Measurements from ENCODE around the gene RASSF8.
"Not testable (repeated sequence)": the region's sequence is repeated elsewhere in the genome, so short reads cannot be mapped to it uniquely, and the experiment has no call there.

The RASSF8 gene

DNA sequence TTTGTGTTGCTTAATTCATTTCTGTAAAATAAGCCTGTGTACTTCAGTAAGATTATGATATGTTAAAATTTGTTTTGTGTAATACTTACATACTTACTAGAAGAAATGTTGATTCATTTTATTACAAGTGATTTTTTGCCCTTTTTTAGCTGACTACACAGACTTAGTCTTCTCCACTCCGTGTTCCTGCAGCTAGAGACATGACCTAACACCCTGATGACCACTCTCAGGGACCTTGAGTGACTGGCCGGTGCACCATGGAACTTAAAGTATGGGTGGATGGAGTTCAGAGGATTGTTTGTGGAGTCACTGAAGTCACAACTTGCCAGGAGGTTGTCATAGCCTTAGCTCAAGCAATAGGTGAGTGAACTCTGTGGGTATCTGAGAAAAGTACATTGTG lies 96.6 kb downstream of the RASSF8 start:
- H3K36me3 ChIP-seq (ENCODE audit: low read length), result no peaks in the 10 kb centered on the region
- no peaks in the 10 kb centered on the region for H3K9me3 ChIP-seq (ENCODE audit: insufficient read depth, low read length)
- TF ChIP-seq EZH2phosphoT487 (conservative IDR thresholded peaks at IDR 0.05; ENCODE audit: low read length), result no peak
- TF ChIP-seq, protein P1, sequence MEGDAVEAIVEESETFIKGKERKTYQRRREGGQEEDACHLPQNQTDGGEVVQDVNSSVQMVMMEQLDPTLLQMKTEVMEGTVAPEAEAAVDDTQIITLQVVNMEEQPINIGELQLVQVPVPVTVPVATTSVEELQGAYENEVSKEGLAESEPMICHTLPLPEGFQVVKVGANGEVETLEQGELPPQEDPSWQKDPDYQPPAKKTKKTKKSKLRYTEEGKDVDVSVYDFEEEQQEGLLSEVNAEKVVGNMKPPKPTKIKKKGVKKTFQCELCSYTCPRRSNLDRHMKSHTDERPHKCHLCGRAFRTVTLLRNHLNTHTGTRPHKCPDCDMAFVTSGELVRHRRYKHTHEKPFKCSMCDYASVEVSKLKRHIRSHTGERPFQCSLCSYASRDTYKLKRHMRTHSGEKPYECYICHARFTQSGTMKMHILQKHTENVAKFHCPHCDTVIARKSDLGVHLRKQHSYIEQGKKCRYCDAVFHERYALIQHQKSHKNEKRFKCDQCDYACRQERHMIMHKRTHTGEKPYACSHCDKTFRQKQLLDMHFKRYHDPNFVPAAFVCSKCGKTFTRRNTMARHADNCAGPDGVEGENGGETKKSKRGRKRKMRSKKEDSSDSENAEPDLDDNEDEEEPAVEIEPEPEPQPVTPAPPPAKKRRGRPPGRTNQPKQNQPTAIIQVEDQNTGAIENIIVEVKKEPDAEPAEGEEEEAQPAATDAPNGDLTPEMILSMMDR (IDR thresholded peaks at IDR 0.05; ENCODE audit: insufficient read depth, low read length, poor library complexity, severe bottlenecking), result no peak
- no peaks in the 10 kb centered on the region for H4K20me1 ChIP-seq (ENCODE audit: low read depth, low read length)
- no peaks in the 10 kb centered on the region for H3K27me3 ChIP-seq (ENCODE audit: low read length)
- no peak overlapping the region for H3K4me2 ChIP-seq (ENCODE audit: low read depth, low read length, poor library complexity, severe bottlenecking)
- no peak overlapping the region for H3K27ac ChIP-seq (ENCODE audit: low read depth, low read length)
- H3K4me3 ChIP-seq (ENCODE audit: insufficient read depth, low read length, poor library complexity, severe bottlenecking), result no peak overlapping the region
- no peak overlapping the region for H2AFZ ChIP-seq (ENCODE audit: low read depth, low read length, severe bottlenecking)
- H3F3A ChIP-seq (ENCODE audit: insufficient read depth), result no peaks in the 10 kb centered on the region
- H3K9ac ChIP-seq (ENCODE audit: low read length), result no peak overlapping the region
- H3K79me2 ChIP-seq (ENCODE audit: insufficient read depth, low read length), result no peaks in the 10 kb centered on the region
- H3K9me2 ChIP-seq (replicated peaks; ENCODE audit: insufficient read depth, low read length), result no peaks in the 10 kb centered on the region

DNA sequence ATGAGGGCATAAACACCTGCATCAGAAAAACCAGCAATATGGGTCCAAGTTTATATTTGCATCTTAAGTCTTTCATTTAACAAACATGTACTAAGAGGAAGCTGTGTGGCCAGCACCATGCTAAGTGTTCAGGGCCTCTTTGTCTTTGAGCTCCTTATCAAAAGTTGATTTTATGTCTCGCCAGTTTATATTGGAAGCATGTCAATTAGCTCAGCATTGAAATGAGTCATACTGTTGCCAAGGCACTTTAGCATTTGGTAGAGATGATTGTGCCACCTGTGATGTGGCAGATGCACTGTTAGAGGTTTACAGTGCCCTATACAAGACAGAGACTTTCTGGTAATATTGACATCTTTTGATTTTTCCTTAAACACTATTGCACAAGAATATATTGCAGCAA lies 97.9 kb downstream of the RASSF8 start:
- no peak overlapping the region for H3K9ac ChIP-seq (ENCODE audit: low read length)
- no peaks in the 10 kb centered on the region for H3K36me3 ChIP-seq (ENCODE audit: low read length)
- no peak overlapping the region for H3K4me2 ChIP-seq (ENCODE audit: low read depth, low read length, poor library complexity, severe bottlenecking)
- no peak overlapping the region for H2AFZ ChIP-seq (ENCODE audit: low read depth, low read length, severe bottlenecking)
- no peaks in the 10 kb centered on the region for H3K9me3 ChIP-seq (ENCODE audit: insufficient read depth, low read length)
- H3F3A ChIP-seq (ENCODE audit: insufficient read depth), result no peaks in the 10 kb centered on the region
- no peaks in the 10 kb centered on the region for H4K20me1 ChIP-seq (ENCODE audit: low read depth, low read length)
- H3K9me2 ChIP-seq (replicated peaks; ENCODE audit: insufficient read depth, low read length), result no peaks in the 10 kb centered on the region
- no peaks in the 10 kb centered on the region for H3K79me2 ChIP-seq (ENCODE audit: insufficient read depth, low read length)
- no peak overlapping the region for H3K4me3 ChIP-seq (ENCODE audit: insufficient read depth, low read length, poor library complexity, severe bottlenecking)
- H3K27me3 ChIP-seq (ENCODE audit: low read length), result no peaks in the 10 kb centered on the region
- TF ChIP-seq, protein P1 (IDR thresholded peaks at IDR 0.05; ENCODE audit: insufficient read depth, low read length, poor library complexity, severe bottlenecking), result no peak
- no peak for TF ChIP-seq EZH2phosphoT487 (conservative IDR thresholded peaks at IDR 0.05; ENCODE audit: low read length)
- no peak overlapping the region for H3K27ac ChIP-seq (ENCODE audit: low read depth, low read length)

DNA sequence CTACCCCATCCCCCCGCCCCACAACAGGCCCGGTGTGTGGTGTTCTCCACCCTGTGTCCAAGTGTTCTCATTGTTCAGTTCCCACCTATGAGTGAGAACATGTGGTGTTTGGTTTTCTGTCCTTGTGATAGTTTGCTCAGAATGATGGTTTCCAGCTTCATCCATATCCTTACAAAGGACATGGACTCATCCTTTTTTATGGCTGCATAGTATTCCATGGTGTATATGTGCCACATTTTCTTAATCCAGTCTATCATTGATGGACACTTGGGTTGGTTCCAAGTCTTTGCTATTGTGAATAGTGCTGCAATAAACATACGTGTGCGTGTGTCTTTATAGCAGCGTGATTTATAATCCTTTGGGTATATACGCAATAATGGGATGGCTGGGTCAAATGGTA lies 98.8 kb downstream of the RASSF8 start:
- not testable (repeated sequence) for H3K27ac ChIP-seq (ENCODE audit: low read depth, low read length); H3K27me3 ChIP-seq (ENCODE audit: low read length); H3K9me2 ChIP-seq (replicated peaks; ENCODE audit: insufficient read depth, low read length); H3K4me3 ChIP-seq (ENCODE audit: insufficient read depth, low read length, poor library complexity, severe bottlenecking); H2AFZ ChIP-seq (ENCODE audit: low read depth, low read length, severe bottlenecking); H3K9me3 ChIP-seq (ENCODE audit: insufficient read depth, low read length); H3K9ac ChIP-seq (ENCODE audit: low read length); H3K4me2 ChIP-seq (ENCODE audit: low read depth, low read length, poor library complexity, severe bottlenecking); H3K79me2 ChIP-seq (ENCODE audit: insufficient read depth, low read length); H3K36me3 ChIP-seq (ENCODE audit: low read length); H3F3A ChIP-seq (ENCODE audit: insufficient read depth); H4K20me1 ChIP-seq (ENCODE audit: low read depth, low read length)

DNA sequence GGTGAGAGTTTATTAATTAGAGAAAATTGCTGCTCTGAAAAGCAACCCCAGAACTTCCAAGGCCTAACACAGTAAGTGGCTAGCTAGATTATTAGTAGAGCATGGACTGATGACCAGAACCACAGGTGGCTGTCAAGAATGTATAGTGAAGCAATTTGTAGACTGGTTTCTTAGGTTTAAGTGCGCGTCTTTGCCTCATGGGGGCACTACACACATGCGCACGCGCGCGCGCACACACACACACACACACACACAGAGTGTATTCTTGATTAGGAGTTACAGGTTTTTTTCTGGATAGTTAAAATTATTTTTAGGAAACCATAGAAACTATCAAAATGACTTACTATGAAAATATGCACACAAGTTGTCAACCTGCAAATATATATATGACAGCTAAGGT lies 99.8 kb downstream of the RASSF8 start:
- Histone ChIP-seq H3K36me3 (ENCODE audit: low read length) (no peaks in the 10 kb centered on the region), H3K9me2 (replicated peaks; ENCODE audit: insufficient read depth, low read length) (no peaks in the 10 kb centered on the region), H3K9me3 (ENCODE audit: insufficient read depth, low read length) (no peaks in the 10 kb centered on the region), H3K79me2 (ENCODE audit: insufficient read depth, low read length) (no peaks in the 10 kb centered on the region), H3K4me3 (ENCODE audit: insufficient read depth, low read length, poor library complexity, severe bottlenecking) (no peak overlapping the region), H3K27ac (ENCODE audit: low read depth, low read length) (no peak overlapping the region), H3F3A (ENCODE audit: insufficient read depth) (no peaks in the 10 kb centered on the region), H3K4me2 (ENCODE audit: low read depth, low read length, poor library complexity, severe bottlenecking) (no peak overlapping the region), H2AFZ (ENCODE audit: low read depth, low read length, severe bottlenecking) (no peak overlapping the region), H4K20me1 (ENCODE audit: low read depth, low read length) (no peaks in the 10 kb centered on the region), H3K9ac (ENCODE audit: low read length) (no peak overlapping the region), H3K27me3 (ENCODE audit: low read length) (no peaks in the 10 kb centered on the region)
- no peak for TF ChIP-seq EZH2phosphoT487 (conservative IDR thresholded peaks at IDR 0.05; ENCODE audit: low read length)
- TF ChIP-seq, protein P1 (IDR thresholded peaks at IDR 0.05; ENCODE audit: insufficient read depth, low read length, poor library complexity, severe bottlenecking), result peak; percentile 45

Measured in SU-DHL-6 (cell line).